Effector CD4-positive, alpha-beta T cell (primary cell): ENCODE measurements around the gene SALL3.

Experiments
- DNase-seq: peaks from one replicate; pipeline ENCODE4 v3.0.0-alpha.2; 2020

SALL3 gene

DNA sequence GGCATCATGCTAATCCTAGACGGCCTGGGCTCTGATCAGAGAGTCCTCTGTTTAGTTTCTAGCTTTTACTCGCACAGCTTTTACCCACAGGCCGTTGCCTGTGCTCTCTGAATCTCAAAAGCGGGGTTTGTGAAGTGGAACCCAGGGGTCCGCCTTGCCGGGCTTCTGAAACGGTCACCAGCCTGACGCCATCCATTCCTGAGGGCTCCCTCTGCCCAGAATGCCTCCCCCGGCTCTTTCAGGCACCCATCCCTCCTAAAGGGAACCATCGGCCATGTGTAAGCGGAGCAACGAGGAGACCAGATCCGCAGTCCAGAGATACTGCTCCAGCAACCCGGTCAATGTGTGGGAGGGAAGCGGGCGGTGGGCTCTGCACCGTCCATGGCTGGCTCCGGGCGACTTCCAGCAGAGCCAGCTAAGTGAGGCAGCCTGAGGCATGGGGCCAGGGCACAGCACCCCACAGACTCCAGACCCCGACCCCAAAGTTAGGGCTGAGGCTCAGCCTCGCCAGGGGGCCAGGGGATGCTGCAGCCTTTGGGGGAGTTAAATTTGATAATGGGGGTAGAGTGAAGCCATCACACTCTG lies 28.8 kb downstream of the SALL3 start:
- no peak for DNase-seq

DNA sequence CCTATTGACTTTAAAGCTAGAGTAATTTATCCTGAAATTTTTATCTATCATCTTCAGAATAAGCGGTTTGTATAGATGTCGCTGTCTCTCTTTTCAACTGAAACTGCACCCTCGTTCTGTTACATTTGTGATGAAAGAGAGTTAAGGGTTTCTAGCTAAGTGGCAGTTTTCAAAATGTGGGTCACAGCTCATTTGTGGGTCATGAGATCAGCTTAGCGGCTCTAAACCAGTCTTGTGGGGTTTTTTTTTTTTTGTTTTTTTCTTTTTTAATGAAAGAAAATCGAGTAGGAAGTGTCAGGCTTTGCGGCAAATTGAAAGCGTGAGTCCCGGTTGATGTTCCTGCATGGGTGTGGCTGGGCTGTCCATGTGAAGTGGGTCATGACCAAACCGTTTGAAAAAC lies 31.2 kb downstream of the SALL3 start:
- no peak for DNase-seq

DNA sequence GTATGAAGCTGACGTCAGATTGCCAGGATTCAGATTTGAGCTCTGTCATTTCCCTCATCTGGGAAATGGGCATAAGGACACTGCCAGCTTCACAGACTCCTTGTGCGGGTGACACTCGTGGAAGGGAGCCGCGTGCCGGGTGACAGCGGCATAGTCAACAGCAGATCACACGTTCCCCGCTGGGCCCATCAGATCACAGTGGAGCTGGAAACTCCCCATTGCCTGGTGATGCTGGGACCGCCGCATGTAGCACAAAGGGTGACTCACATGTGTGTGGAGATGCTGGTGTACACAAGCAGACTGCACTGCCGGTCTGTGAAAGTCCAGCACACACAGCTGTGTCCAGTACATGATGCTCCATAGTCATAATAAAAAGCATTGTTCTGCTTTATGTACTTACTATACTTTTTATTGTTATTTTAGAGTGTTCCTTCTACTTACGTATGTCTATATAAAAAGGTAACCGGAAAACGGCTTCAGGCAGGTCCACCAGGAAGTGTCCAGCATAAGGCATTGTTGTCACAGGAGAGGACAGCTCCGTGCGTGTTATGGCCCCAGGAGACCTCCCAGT lies 31.8 kb downstream of the SALL3 start:
- DNase-seq = no peak

DNA sequence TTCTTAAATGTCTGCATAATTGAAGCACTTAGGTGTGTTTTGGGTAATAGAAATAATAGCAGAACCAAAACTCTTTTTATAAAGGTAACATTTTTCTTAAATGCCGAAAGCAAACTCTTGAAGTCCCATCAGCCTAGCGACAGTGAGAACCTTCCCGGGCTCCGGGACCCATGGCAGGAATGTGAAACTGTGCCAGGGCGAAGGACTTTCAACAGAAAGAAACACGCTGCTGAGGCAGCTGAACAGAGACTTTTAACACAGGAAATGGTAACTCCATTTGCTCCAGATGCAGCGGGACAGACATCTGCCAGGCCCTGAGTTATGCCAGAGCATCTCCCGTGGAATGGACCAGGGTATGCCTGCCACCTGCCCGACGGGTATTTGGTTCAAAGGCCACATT lies 34.3 kb downstream of the SALL3 start:
- DNase-seq = no peak

DNA sequence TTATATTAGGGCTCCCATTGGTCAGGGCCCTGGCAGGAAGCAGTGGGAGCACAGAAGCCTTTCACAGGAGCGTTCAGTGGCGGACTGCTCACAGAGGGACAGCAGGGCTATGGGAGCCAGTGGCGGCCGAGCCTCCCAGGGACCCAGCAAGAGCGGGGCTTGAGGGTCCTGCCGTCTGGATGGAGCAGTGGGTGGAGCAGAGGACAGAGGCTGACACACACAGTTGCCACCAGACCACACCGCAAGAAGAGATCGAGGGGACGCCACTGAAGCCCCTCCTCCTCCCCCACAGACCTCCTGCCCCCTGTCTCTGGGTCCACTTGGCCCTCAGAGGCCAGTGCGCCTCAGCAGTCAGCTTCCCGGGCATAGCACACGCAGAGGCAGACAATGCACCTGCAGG lies 39.3 kb downstream of the SALL3 start:
- no peak for DNase-seq

DNA sequence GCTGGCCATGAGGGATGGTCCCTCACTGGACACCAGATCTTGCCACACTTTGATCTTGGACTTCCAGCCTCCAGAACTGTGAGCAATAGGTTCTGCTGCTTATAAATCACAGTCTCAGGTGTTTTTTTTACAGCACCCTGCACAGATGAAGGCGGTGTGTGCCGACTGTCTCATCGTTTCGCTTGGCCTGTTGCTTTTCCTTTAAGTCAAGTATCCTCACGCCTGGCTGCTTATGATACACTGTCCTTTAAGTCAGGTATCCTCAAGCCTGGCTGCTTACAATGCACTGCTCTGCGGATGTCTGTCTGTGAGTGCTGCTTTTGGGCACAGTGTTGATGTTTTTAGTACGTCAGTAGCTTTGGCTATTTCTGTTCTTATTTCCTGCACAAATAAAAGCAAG lies 40.3 kb downstream of the SALL3 start:
- DNase-seq = no peak

DNA sequence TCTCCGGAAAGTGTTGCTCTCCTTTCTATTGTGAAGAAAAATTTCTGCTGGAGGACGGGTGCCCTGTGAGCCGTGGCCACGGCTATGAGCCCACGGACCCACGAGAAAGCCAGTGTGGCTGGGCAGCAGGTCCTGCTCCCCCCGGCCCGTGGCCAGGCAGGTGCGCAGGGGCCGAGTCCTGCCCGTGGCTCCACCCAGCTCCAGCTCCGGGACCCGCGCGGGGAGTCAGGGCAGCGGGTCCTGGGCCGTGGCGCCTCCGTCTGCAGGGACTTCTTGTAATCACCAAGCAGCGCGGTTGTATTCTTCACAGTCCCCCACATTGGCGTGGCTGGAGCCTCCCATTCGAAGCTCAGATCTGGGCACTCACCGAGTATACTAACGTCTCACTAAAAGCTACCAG lies 43.0 kb downstream of the SALL3 start:
- no peak for DNase-seq

DNA sequence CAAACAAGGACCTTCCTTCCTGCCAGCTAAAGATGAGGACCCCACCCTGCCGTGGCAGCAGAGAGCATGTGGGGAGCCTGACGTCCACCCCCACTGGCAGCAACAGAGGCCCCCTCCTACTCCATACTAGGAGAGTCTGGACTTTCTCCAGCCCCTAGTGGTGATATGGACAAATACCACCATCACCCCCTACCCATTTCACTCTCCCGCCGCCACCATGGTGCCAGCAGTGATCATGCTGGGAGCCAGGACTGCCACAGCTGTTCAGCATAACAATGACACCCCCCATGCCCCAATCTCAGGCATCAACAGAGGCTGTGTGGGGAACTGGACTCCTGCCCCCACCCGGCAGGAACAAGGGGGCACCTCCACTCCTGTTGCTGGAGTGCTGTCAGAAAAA lies 46.9 kb downstream of the SALL3 start:
- DNase-seq = no peak

DNA sequence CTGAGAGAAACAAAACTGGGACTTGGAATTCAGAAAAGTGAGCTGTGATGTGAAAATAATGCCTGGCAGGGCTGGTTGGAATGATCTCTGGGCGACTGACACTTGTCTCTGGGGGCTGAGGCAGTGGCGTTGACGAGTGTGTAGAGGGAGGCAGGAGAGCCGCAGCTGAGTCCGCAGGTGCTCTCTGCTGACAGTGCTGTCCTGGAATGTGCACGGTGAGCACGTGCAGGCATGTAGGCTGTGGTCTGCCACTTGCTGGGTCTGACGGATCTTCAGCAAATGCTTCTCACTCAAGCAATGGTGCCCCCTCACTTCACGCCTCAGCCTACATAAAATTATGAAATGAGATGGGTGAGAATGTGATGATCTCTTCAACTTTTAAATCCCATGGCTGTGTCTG lies 51.1 kb downstream of the SALL3 start:
- DNase-seq = no peak

DNA sequence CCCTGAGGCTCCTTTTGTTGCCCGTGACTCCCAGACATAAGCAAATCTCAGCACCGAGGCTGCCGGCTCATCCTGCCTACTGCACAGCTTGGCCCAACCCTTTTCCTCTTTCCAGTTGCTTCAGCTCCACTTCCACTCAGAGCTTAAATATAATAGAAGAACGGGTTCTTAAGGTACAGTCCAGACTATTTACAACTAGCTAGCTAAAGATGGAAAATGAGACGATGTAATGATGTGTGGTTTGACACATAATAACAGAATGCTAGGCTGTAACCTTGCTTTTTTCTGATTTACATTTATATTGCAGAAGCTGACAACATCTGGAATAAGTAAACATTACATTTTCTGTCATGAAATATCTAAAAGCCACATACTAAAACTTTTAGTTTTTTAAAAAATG lies 62.7 kb downstream of the SALL3 start:
- no peak for DNase-seq

DNA sequence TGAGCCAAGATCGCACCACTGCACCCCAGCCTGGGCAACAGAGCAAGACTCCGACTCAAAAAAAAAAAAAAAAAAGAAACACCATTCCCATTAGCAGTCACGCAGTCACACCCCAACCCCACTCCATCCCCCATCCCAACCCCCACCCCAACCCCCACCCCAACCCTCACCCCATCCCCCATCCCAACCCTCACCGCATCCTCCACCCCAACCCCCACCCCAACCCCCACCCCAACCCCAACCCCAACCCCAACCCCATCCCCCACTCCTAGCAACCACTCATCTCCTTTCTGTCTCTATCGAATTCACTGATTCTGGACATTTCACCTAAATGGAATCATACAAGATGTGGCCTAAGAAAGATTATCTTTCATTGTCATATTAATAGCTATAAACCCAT lies 63.7 kb downstream of the SALL3 start:
- no peak for DNase-seq

DNA sequence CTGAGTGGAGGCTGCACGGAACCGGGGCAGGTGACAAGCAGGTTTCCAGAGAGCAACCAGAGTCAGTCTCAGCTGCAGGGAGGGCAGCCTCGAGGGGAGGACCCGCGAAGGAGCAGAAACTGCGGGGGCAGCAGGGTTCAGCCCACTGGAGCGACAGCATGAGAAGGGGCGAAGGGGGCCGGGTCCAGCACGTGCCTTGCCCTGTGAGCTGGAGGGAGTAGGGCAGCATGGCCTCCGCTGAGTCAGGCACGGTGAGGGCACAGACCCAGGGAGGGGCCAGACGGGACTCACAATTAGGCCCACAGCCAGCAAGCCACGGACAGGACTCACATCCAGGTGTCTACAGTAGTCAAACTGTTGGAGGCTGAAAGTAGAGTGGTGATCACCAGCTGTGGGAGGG lies 66.9 kb downstream of the SALL3 start:
- no peak for DNase-seq

DNA sequence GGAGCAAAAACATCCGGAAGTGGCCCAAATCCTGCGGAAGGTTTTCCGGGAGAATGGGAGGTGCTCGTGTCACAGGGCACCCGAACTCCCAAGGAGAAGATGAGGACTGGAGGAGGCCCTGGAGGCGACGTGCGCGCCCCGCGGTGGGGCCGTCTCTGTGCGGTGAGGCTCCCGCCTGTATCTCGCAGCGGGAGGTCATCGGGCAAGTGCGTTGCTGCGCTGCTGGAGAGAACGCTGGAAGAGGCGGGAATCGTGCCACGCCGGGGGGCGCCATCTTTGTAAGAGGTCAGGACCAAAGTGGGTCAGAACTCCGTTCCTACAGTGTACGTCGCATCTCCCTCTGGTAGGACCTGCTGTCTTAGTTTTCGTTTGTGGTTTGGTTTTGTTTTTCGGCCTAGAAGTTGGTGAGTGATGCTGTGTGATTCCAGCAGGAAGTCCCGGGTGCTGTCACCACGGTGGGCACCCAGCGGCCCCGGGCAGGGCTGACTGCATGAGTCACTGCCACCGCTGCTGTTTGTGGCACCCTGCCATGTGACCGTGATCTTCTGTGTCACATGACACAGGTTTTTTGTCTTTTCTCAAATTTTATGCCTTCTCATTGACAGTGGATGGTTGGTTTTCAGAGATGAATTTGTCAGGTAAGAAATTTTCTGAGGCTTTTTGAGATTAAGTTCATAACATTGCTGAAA lies 68.1 kb downstream of the SALL3 start:
- no peak for DNase-seq

DNA sequence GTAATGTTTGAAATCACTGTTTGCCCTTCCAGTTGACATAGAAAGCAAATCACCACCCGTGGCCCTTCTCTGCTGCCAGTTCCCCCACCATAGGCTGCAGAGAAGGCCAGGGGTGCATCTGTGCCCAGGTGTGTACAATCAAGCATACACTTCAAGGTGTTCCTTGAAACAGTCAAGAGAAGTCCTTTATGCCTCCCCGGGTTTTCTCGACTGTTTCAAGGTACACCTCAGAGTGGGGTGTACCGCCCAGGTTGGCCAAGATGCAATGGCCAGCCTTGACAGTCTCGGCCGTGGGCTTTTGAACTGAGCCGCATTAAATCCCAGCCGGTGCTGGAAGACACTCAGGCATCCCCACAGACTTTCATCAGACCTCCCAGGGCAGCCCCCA lies 68.6 kb downstream of the SALL3 start:
- no peak for DNase-seq

DNA sequence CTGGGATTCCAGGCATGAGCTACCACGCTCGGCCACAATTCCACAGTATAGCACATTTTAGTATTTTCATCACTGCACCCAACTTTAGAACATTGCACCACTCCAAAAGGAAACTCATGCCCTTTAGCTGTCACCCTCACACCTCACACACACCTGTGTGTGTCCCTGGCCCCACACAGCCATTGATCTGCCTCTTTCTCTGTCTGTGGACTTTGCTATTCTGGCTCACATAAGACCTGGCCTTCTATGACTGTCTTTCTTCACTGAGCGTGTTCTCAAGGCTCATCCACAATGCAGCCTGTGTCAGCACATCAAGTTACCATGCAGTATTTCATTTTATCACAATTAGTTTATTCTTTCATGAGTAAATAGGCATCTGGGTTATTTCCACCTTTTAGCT lies 69.9 kb downstream of the SALL3 start:
- DNase-seq = no peak
